Lower lobe of right lung (tissue), 2 donors: ENCODE data around the gene SBF2. TPM values are rescaled to one million over a fixed set of nuclear protein-coding genes. Genes with fewer than 3 reads are reported as not detected.
A peak's percentile ranks its signal among the peaks of the same experiment; 100 is the strongest.

Experiments
- ATAC-seq, 2 donors: fragments of 200-7000 bp; cut with Tn5 transposase; one replicate each; pipeline ENCODE4 v1.9.1; 2020 to 2022; ENCODE audit warnings: mild to moderate bottlenecking in 2 of 2, moderate library complexity in 2 of 2
- DNase-seq: peaks from one replicate; pipeline ENCODE4 v3.0.0-alpha.2; 2020
- H3K27ac ChIP-seq: fragments of 200-600 bp; one replicate; pipeline ENCODE4 v1.8.0; 2022
- H3K27me3 ChIP-seq: fragments of 200-600 bp; one replicate; pipeline ENCODE4 v1.8.0; 2022; ENCODE audit warnings: low read depth
- H3K36me3 ChIP-seq: fragments of 200-600 bp; one replicate; pipeline ENCODE4 v1.8.0; 2022; ENCODE audit warnings: mild to moderate bottlenecking
- H3K4me1 ChIP-seq: fragments of 200-600 bp; one replicate; pipeline ENCODE4 v1.8.0; 2022
- H3K4me3 ChIP-seq: fragments of 200-600 bp; one replicate; pipeline ENCODE4 v1.8.0; 2022; ENCODE audit warnings: mild to moderate bottlenecking
- H3K9me3 ChIP-seq: fragments of 200-600 bp; one replicate; pipeline ENCODE4 v1.8.0; 2022
- intact Hi-C: fragments of 100-400 bp; cut with DNase I; formaldehyde crosslinking; loops from one replicate; pipeline ENCODE4 v1.11.0; 2022
- total RNA-seq: library from RNA; stranded (reverse); fragmentation: NEBNext Ultra II Directional; extraction: Animal tissue kit (Norgen Biotek cat#: 25700); gene quantifications from one replicate; pipeline ENCODE4 v1.2.1, GENCODE V29; 2021
- TF ChIP-seq, protein P1 (sequence below): fragments of 200-600 bp; IDR thresholded peaks from one replicate; pipeline ENCODE4 v1.8.0; 2022; ENCODE audit warnings: antibody characterized with exemption, mild to moderate bottlenecking
- donor health status: DM: no; HTN: yes; CAD: no; lungs with severe emphysema.

Gene SBF2
- total RNA-seq, 1 donor from 2014 or later = 41.3 TPM

DNA sequence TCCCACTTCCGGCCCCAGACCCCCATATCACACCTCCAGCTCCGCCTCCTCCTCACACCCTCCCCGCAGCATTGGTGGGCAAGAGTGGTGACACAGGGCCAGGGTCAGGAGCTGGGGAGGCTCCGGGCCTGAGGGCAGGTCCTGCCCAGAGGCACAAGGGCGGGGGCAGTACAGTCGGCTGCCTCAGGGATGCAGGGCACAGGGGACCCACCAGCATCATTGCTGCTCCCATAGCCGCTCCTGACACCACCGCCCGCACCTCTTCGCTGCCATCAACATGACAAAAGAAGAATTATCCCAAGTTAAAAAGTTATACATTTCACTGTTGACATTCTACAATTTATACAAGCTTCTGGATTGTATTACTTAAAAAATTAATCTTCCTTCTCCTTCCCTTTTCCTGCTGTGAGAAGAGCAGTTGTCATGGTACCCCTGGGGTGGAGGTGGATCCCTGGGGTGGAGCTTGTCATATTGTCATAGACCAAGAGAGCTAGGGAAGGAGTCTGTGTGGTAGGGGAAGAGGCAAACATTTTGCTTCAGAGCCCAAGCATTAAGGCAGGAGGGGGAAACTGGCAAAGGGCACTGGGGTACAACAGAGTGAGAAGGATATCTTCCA, 4.1 kb downstream of the SBF2 start:
- TF ChIP-seq, protein P1, sequence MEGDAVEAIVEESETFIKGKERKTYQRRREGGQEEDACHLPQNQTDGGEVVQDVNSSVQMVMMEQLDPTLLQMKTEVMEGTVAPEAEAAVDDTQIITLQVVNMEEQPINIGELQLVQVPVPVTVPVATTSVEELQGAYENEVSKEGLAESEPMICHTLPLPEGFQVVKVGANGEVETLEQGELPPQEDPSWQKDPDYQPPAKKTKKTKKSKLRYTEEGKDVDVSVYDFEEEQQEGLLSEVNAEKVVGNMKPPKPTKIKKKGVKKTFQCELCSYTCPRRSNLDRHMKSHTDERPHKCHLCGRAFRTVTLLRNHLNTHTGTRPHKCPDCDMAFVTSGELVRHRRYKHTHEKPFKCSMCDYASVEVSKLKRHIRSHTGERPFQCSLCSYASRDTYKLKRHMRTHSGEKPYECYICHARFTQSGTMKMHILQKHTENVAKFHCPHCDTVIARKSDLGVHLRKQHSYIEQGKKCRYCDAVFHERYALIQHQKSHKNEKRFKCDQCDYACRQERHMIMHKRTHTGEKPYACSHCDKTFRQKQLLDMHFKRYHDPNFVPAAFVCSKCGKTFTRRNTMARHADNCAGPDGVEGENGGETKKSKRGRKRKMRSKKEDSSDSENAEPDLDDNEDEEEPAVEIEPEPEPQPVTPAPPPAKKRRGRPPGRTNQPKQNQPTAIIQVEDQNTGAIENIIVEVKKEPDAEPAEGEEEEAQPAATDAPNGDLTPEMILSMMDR = no peak
- Histone ChIP-seq H3K4me1 (peaks cover 42% of the 10 kb centered on the region), H3K27me3 (peaks cover 4% of the 10 kb centered on the region), H3K27ac (no peak overlapping the region), H3K4me3 (no peak overlapping the region), H3K36me3 (no peaks in the 10 kb centered on the region), H3K9me3 (no peaks in the 10 kb centered on the region)
- intact Hi-C loops = no loop called here
- DNase-seq = no peak
- no peak for ATAC-seq

DNA sequence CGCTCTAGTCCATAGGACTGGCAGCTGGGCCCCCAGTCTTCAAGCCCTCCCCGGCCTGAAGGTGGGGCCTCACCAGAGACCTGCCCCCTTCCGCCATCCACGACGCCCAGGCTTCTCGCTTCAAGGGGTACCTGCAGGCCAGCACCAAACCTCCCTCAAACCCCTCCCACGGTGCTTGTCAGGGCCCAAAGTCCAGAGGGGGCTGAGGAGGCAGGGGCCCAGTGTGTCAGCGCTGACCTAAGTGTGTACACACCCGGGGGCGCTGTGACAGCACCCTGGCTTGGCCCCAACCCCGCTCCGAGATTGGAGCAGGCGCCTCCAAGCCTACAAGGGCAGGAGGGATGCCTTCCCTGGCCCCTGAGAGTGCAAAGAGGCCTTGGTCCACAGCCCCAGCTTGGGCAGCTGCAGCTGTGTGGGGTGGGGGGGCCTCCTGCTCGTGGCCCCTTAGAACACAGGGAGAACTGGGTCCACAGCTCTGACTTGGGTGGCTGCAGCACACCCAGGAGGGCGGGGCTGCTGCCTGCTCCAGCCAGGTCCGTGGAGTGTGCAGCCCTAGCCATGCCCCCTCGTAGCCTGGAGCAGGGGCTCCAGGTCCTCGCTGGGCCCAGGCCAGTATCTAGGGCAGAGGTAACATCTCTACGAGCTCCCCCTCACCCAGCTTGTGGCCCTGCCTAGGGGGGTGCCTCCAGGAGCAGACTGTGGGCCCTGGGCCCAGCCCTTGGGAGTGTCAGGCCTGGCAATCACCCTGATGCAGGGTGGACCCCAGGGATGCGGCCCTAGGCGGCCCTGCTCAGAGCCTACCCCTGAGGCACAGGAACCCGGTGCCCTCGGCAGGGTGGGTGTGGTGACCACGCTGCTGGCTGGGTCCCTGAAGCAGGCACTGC, 4.9 kb downstream of the SBF2 start:
- H3K36me3 ChIP-seq = no peaks in the 10 kb centered on the region
- no peak overlapping the region for H3K4me3 ChIP-seq
- peaks cover 43% of the 10 kb centered on the region for H3K4me1 ChIP-seq
- DNase-seq = no peak
- TF ChIP-seq, protein P1 = no peak
- no peaks in the 10 kb centered on the region for H3K27me3 ChIP-seq
- intact Hi-C loops = no loop called here
- ATAC-seq = no peak
- no peak overlapping the region for H3K27ac ChIP-seq
- H3K9me3 ChIP-seq = no peaks in the 10 kb centered on the region

- intact Hi-C loops = no loop called here
- Histone ChIP-seq H3K36me3 (no peaks in the 10 kb centered on the region), H3K9me3 (no peaks in the 10 kb centered on the region), H3K27ac (no peak overlapping the region), H3K27me3 (no peaks in the 10 kb centered on the region), H3K4me3 (no peak overlapping the region), H3K4me1 (peaks cover 38% of the 10 kb centered on the region)
- TF ChIP-seq, protein P1 = no peak
- ATAC-seq = no peak
- no peak for DNase-seq
Measured at GRCh38 chr11:10287766-10288715, 6.0 kb downstream of the SBF2 start.

- Histone ChIP-seq H3K36me3 (no peaks in the 10 kb centered on the region), H3K27me3 (no peaks in the 10 kb centered on the region), H3K4me1 (peaks cover 29% of the 10 kb centered on the region), H3K27ac (no peak overlapping the region), H3K4me3 (no peak overlapping the region), H3K9me3 (no peaks in the 10 kb centered on the region)
- DNase-seq (no peak), ATAC-seq (no peak)
- TF ChIP-seq, protein P1 = no peak
- intact Hi-C loops = no loop called here
Measured at GRCh38 chr11:10287140-10287539, 6.9 kb downstream of the SBF2 start.

DNA sequence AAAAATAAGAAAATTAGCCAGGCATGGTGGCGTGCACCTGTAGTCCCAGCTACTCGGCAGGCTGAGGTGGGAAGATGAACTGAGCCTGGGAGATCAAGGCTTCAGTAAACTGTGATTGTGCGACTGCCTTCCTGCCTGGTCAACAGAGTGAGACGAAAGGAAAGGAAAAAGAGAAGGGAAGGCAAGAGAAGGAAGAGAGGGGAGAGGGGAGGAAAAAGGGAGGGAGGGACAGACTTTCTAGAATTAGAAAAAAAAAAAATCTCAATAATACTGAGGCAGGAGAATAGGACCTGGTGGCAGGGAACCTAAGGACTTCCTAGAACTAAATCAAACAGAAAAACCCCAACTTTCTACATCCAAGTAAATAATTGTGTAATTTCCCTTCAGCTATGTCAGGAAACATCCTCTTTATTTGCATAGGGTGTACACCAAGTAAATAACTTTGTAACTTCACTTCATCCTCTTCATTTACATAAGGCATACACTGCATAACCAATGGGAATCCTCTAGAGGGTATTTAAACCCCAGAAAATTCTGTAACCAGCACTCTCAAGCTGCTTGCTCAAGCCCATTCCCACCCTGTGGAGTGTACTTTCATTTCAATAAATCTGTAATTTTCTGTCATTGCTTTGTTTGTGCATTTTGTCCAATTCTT, 8.7 kb downstream of the SBF2 start:
- Histone ChIP-seq H3K27me3 (no peaks in the 10 kb centered on the region), H3K4me1 (peaks cover 16% of the 10 kb centered on the region), H3K36me3 (no peaks in the 10 kb centered on the region), H3K27ac (no peak overlapping the region), H3K4me3 (no peak overlapping the region), H3K9me3 (no peaks in the 10 kb centered on the region)
- TF ChIP-seq, protein P1 = no peak
- ATAC-seq (peak; percentile 60 to 70), DNase-seq (no peak)
- intact Hi-C loops = no loop called here
